ENCODE measurements around the gene VWA1.
"Not testable (repeated sequence)": the region's sequence is repeated elsewhere in the genome, so short reads cannot be mapped to it uniquely, and the experiment has no call there.

DNA sequence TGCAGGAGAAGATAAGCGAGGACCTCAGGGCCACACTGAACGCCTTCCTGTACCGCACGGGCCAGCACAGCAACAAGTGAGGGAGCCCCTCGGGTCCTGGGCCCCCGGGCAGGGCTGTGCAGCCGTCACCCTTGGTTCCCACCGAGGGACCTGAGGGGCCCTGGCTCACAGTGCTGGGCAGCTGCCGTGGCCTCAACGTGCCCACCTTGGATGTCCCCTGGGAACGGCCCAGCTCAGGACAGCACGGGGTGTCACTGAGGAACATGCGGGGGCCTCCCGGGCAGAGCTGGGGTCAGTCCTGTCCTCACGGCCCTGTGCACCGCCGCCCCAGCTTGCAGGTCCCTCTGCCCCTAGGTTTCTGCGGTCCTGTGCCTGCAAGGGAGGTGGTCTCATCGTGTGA is 23.7 kb downstream of the VWA1 start:
- TF ChIP-seq EZH2phosphoT487, EZH2 (IDR thresholded peaks at IDR 0.05): not testable (repeated sequence)
